ENCODE results near the gene CDH4. TPM values are rescaled to one million over a fixed set of nuclear protein-coding genes. Genes with fewer than 3 reads are reported as not detected.

The CDH4 gene
- total RNA-seq, 2 donors from 2014 or later: not detected

DNA sequence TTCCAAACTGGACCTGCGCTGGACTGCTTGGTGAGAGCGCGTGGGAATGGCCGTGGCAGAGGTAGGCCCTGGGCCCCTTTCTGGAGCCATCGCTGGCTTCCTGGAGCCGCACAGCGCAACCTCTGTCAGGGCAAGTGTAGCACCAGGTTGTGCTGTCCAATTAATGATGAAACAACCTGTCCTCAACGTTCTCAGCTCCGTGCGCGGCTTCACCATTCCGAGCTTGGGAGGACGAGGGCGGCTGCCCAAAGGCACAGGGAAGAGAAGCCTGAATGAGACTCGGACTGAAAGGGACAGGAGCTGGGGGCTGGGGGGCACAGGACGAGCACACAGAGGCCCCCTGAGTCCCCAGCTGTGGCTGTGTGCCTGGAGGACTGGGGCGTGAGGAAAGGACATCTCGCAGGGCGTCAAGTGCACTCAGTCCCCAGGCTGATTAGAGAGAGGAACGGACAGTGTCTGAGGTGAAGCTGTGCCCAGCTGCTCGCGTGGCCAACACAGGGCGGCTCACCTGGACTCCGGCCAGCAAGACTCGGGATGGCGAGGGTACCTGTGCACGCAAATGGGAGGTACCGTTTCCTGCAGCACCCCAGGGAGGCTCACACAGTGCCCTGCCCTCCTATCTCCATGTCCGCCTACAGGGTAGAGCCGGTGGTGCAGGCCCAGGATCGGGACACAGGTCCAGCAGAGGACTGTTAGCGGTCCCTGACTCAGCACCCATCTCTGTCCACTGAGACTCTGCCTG is 410.3 kb downstream of the CDH4 start:
- no peak overlapping the region for H3K4me3 ChIP-seq
- no peaks in the 10 kb centered on the region for H3K36me3 ChIP-seq
- H3K27me3 ChIP-seq (replicated peaks; ENCODE audit: insufficient read depth): no peaks in the 10 kb centered on the region
- ATAC-seq (ENCODE audit: insufficient number of reproducible peaks, low FRiP score, low read depth) (no peak), DNase-seq (ENCODE audit: low spot score) (no peak)
- TF ChIP-seq, protein P1, sequence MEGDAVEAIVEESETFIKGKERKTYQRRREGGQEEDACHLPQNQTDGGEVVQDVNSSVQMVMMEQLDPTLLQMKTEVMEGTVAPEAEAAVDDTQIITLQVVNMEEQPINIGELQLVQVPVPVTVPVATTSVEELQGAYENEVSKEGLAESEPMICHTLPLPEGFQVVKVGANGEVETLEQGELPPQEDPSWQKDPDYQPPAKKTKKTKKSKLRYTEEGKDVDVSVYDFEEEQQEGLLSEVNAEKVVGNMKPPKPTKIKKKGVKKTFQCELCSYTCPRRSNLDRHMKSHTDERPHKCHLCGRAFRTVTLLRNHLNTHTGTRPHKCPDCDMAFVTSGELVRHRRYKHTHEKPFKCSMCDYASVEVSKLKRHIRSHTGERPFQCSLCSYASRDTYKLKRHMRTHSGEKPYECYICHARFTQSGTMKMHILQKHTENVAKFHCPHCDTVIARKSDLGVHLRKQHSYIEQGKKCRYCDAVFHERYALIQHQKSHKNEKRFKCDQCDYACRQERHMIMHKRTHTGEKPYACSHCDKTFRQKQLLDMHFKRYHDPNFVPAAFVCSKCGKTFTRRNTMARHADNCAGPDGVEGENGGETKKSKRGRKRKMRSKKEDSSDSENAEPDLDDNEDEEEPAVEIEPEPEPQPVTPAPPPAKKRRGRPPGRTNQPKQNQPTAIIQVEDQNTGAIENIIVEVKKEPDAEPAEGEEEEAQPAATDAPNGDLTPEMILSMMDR (IDR thresholded peaks at IDR 0.05): no peak
- no peaks in the 10 kb centered on the region for H3K9me3 ChIP-seq
- no peak overlapping the region for H3K27ac ChIP-seq
- no peaks in the 10 kb centered on the region for H3K4me1 ChIP-seq (ENCODE audit: control insufficient read depth in 1 of 2, low read depth in 2 of 2)

DNA sequence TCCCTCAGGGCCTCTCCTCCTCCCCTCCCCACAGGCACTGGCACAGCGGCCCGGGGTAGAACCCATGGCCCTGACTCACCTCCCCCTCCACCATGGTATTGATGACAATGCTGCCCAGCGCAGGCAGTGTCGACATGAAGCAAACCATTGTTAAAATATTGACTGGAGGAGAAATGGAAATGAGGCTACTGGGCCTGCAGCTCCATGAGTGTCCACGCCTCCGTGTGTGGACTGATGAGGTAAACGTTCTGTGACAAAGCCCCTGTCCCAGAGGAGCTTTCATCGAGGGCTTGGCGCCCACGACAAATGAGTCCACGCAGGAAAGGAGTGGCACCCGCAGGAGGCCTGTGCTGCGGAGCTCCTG is 410.9 kb downstream of the CDH4 start:
- Histone ChIP-seq H3K36me3 (no peaks in the 10 kb centered on the region), H3K27ac (no peak overlapping the region), H3K4me1 (ENCODE audit: control insufficient read depth in 1 of 2, low read depth in 2 of 2) (no peaks in the 10 kb centered on the region), H3K27me3 (replicated peaks; ENCODE audit: insufficient read depth) (no peaks in the 10 kb centered on the region), H3K4me3 (no peak overlapping the region), H3K9me3 (no peaks in the 10 kb centered on the region)
- TF ChIP-seq, protein P1 (IDR thresholded peaks at IDR 0.05): no peak
- DNase-seq (ENCODE audit: low spot score) (no peak), ATAC-seq (ENCODE audit: insufficient number of reproducible peaks, low FRiP score, low read depth) (no peak)

DNA sequence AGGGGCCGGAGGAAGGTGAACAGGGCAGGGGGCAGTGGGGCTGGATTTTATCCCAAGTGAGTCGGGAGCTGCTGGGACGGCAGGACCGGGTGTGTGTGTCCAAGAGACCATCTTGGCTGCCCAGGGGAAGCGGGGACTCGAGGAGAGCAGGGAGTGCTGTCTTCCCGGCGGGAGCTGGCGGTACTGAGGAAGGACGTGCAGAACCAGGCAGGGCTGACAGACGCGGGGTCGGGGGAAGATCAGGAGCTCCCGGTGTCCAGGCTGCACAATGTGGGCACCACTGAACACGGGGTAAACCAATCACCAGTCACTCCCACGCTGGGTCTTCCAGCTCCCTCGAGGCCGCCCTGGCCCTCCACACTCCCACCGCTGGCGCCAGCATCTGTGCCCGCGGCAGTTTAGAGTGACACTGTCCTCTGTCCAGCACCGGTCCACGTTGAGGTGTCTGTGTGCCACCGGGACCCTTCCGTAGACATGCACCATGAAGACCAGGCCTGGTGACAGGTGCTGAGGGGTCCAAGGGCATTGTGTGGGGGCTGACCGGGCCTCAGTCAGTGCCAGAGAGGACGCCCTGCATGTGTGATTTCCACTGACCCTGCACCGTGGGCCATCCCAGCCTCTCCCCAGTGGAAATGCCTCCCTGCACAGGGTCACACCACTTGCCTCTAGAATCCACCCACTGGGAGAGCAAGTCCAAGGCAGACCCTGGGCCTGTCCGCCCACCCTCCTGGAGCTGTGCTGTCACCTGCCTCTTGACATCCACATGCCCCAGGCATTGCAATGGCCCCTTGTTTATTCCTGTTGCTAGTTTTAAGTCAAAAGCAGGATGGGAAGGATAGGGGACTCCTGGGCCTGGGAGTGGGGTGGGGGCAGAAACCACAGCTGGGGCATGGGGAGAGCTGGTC is 411.7 kb downstream of the CDH4 start:
- no peak for DNase-seq (ENCODE audit: low spot score)
- H3K4me1 ChIP-seq (ENCODE audit: control insufficient read depth in 1 of 2, low read depth in 2 of 2): no peaks in the 10 kb centered on the region
- no peak for ATAC-seq (ENCODE audit: insufficient number of reproducible peaks, low FRiP score, low read depth)
- H3K4me3 ChIP-seq: no peak overlapping the region
- TF ChIP-seq, protein P1 (IDR thresholded peaks at IDR 0.05): no peak
- H3K9me3 ChIP-seq: no peaks in the 10 kb centered on the region
- no peak overlapping the region for H3K27ac ChIP-seq
- H3K27me3 ChIP-seq (replicated peaks; ENCODE audit: insufficient read depth): no peaks in the 10 kb centered on the region
- no peaks in the 10 kb centered on the region for H3K36me3 ChIP-seq

DNA sequence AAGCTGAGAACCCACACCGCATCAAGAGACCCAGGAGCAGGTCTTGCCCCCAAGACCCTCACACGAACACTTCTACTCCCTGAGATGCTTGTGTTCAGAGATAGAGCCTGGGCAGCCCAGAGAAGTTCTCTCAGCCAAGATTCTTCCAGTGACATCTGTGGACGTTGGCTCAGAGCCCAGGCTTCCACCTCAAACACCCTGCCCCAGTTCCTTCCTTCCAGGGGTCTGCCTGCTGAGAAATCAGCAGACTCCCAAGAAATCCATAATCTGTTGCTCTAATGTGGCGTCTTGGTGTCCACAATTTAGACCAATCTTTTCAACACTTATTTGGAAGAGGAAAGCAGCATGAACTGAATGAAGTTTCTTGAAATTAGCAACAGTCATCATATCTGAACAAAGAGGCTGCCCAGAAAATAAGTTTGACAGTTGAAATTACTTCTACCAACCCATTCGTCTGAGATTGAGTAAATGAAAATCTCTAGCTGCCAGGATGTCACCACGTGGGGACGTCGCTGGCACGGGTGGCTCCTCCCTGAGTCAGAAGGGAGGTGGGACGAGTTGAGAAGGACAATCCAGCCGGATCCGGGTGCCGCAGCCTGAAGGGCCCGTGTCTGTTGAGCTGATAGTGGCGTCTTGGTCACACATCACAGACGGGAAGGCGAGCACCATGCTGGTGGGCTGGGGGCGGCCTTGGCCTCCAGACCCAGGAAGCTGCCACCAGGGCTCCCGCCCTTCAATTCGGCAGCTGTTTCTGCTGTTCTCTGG is 412.7 kb downstream of the CDH4 start:
- Histone ChIP-seq H3K27me3 (replicated peaks; ENCODE audit: insufficient read depth) (no peaks in the 10 kb centered on the region), H3K36me3 (no peaks in the 10 kb centered on the region), H3K27ac (no peak overlapping the region), H3K9me3 (no peaks in the 10 kb centered on the region), H3K4me3 (no peak overlapping the region), H3K4me1 (ENCODE audit: control insufficient read depth in 1 of 2, low read depth in 2 of 2) (no peaks in the 10 kb centered on the region)
- DNase-seq (ENCODE audit: low spot score) (no peak), ATAC-seq (ENCODE audit: insufficient number of reproducible peaks, low FRiP score, low read depth) (no peak)
- TF ChIP-seq, protein P1 (IDR thresholded peaks at IDR 0.05): no peak
